GM18505 (cell line): ENCODE data around the gene COL5A1.
A peak's percentile ranks its signal among the peaks of the same experiment; 100 is the strongest.

Experiments used
- ATAC-seq: cut with Tn5 transposase; IDR thresholded peaks from one replicate; pipeline ENCODE4 v1.9.1; 2021; ENCODE audit not compliant: unreplicated experiment
- POLR2A ChIP-seq: IDR thresholded peaks from 4 replicates; pipeline ENCODE4 v1.6.1; 2011; ENCODE audit warnings: borderline replicate concordance; ENCODE audit not compliant: insufficient read depth, insufficient read length; ENCODE audit errors: extremely low read depth

Gene COL5A1

GRCh38 chr9:134858051-134858841, 216.6 kb downstream of the COL5A1 start:
- TF ChIP-seq POLR2A = peak; percentile 31
- ATAC-seq = peak; percentile 61

GRCh38 chr9:134860510-134860909, 218.9 kb downstream of the COL5A1 start:
- no peak for ATAC-seq
- TF ChIP-seq POLR2A = no peak

- TF ChIP-seq POLR2A = no peak
- ATAC-seq = no peak
Observed at GRCh38 chr9:134861595-134862334, 220.2 kb downstream of the COL5A1 start.

GRCh38 chr9:134863306-134863902, 221.8 kb downstream of the COL5A1 start:
- TF ChIP-seq POLR2A = no peak
- no peak for ATAC-seq

DNA sequence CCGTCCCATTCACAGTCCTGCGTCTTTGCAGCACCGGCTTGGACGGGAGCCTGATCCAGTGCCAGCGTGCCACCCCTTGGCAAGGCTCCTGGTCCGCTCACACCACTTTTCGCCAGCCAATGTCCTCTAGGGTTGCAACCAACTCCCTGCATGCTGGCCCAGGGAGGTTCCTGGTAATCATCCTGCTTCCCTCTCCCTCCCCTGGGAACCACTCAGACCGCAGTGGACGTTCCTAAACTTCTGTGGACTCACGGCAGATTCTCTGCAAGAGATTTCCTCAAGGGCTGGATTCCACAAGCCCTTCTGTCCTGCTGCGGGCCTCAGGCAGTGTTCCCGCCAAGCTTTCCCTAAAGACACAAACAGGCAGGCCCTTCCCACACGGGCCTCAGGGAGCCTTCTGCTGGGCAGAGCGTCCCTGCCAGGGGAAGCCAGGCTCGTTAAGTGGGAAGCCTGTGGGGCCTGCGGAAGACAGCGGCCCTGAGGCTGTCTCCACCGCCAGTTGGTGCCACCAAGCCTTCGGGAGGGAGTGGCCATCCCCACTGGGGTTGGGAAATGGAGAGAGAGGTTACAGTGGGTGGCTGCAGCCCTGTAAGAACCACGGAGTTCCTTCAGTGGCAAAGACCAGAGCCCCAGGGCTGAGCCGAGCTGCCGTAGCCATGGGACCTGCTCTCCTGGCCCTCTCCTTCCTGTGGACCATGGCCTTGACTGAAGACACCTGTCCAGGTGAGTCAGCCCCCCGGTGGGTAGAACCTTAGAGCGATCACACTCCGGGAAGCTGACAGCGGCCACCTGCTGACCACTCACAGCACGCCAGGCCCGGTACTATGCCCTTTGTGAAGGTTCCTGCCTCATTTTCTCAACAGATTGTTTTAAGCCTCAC, 222.6 kb downstream of the COL5A1 start:
- ATAC-seq = no peak
- no peak for TF ChIP-seq POLR2A

GRCh38 chr9:134864821-134865190, 223.2 kb downstream of the COL5A1 start:
- TF ChIP-seq POLR2A = no peak
- ATAC-seq = no peak

DNA sequence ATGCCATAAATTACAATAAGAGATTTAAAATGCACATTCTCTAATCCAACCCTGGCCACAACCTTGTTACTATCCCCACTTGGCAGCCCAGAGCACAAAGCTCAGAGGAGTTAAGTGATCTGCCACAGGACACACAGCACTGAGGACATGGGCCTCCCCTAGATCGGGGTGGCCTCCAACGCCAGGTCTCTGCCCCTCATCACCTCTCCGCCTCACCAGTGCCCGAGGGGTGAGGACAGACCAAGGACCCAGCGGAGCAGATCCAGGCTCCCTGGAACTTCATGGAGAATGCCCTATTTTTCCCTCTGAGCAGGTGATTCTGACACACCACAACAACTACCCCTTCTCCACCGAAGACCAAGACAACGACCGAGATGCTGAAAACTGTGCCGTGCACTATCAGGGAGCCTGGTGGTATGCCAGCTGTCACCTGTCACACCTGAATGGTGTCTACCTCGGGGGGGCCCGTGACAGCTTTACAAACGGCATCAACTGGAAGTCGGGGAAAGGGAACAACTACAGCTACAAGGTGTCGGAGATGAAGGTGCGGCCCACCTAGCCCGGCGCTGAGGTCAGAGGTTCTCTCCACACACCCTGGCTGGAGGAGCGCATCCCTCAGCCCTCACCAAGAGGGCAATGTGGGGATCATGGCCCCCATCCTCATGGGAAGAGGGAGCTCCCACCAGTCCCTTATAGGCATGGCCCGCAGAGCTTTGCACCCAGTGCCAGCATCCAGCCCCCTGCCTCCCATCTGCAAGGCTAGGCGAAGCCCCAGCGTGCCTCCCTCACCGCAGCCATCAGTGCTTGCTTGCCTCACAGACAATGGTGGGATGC, 226.5 kb downstream of the COL5A1 start:
- no peak for TF ChIP-seq POLR2A
- ATAC-seq = no peak

DNA sequence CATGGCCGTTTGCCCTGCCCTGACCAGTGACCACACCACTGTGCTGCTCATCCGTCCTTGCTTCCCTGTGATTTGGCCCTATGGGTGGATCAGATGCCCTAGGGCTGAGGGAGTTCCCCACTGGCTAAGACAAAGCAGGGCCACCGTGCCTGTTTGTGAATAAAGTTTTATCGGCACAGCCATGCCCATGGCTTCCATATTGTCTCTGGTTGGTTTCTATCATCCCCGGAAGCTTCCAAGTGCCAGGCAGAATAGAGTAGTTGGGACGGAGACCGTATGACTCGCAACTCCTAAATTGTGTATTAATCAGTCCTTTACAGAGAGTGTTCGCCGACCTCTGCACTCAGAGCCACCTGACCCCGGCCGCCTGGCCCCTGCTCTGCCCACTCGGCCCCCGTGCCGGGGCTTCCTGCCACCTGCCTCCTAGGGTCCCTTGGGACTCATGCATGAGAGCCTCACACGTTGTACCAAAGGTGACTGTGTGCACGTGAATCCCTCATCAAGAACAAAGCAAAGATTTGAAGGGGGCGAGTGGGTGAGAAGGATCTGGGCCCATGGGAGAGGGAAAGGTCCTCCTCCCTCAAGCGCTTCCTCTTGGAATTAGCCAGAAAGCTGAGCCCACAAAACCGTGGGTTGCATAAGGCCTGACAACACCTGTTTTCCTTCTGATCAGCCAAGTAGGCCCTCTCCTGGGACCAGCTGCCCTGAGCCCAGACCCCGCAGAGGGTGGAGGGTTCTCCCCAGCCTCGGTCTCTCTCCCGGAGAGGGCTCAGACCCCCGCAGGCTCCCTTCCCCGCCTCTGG, 227.3 kb downstream of the COL5A1 start:
- ATAC-seq = no peak
- no peak for TF ChIP-seq POLR2A

DNA sequence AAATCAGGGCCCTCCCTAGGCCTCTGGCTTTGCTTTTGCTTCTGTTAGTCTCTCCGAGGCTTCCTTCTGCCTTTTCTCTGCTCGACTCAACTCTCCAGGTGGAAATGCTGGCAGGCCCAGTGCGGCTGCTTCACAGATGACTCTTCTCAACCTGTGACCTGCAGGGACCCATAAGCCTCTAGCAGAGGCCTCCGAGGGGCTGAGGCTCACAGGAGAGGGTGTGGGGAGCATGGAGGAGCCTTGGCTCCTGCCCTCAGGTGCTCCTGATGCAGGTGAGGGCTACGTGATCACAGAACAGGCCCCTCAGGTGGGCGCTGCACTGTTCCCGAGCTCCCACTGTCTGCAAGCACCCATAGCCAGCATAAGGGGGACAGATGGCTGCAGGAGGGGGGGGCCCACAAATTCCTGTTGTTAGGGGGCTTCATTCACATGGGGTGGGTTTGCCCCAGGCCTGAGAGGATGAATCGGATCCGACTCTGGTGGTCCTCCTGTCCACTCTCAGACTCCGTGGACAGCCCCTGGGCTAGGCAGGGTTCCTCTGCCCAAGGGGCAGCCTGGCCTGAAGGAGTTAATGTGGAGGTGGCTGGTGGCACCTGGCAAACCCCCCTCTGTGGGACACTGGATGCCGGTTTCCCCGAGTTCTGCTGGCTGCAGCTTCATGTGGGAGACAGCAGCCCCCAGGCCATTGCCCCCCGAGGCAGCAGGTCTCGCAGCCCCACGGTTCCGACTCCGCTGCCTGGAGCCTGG, 228.1 kb downstream of the COL5A1 start:
- TF ChIP-seq POLR2A = no peak
- ATAC-seq = no peak

DNA sequence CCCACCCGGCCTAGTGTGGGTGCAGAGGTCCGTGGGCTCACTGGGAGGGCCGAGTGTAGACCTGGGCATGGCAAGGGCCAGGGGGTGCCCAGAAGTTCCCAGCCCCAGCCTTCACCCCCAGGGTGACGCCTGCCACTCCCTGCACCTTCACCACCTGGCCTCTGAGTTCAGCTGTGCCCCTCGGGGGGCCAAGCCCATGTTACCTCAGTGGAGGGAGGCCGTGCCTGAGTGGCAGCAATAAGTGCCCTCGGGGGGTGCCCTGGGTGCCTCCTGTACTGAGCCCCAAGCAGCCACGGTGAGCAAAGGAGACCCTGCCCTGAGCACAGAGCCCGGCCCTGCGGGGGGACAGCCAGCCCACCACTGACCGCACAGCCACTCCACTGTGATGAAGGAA, 228.7 kb downstream of the COL5A1 start:
- no peak for TF ChIP-seq POLR2A
- ATAC-seq = no peak
